ENCODE data around the gene DDX25. TPM values are rescaled to one million over a fixed set of nuclear protein-coding genes. Genes with fewer than 3 reads are reported as not detected.

DDX25 gene
- total RNA-seq, 2 experiments from 2014 or later, result 0.43 to 0.54 TPM

DNA sequence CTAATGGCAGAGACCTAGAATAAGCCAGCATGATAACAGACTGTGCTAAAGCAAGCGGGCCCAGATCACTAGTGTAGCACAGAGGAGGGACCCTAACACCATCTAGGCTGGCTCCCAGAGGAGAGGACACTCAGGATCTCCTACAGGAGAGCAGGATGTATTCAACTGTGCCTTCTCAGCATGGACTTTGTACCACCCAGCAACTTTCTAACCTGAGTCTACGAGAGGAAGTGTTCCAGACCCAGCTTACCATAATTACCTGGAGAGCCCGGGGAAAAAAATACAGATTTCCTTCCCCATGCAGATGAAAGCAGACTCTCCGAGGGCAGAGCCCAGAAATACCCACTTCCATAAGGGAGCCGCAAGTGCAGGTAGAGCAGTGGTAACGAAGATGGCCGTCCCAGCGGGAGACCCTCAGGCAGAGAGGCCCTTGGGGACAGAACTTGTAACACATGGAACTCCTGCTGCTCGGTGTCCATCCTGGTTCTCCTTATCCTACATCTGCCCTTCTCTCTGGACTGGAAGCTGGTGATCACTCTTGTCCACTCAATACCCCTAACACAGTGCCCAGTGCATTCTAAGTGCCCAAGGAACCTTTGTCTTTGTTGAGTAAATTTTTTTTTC is 20.2 kb downstream of the DDX25 start:
- Mint-ChIP-seq H3K9me3 (no peaks in the 10 kb centered on the region), H3K27me3 (peaks cover 11% of the 10 kb centered on the region), H3K4me3 (no peak overlapping the region), H3K4me1 (ENCODE audit: low read depth) (peaks cover 3% of the 10 kb centered on the region), H3K36me3 (ENCODE audit: low read depth) (no peaks in the 10 kb centered on the region), H3K27ac (no peak overlapping the region)
- DNase-seq (no peak), ATAC-seq (no peak)
- intact Hi-C loops (cut with micrococcal nuclease), result no loop called here
- TF ChIP-seq, protein P1, sequence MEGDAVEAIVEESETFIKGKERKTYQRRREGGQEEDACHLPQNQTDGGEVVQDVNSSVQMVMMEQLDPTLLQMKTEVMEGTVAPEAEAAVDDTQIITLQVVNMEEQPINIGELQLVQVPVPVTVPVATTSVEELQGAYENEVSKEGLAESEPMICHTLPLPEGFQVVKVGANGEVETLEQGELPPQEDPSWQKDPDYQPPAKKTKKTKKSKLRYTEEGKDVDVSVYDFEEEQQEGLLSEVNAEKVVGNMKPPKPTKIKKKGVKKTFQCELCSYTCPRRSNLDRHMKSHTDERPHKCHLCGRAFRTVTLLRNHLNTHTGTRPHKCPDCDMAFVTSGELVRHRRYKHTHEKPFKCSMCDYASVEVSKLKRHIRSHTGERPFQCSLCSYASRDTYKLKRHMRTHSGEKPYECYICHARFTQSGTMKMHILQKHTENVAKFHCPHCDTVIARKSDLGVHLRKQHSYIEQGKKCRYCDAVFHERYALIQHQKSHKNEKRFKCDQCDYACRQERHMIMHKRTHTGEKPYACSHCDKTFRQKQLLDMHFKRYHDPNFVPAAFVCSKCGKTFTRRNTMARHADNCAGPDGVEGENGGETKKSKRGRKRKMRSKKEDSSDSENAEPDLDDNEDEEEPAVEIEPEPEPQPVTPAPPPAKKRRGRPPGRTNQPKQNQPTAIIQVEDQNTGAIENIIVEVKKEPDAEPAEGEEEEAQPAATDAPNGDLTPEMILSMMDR (IDR thresholded peaks at IDR 0.05), result no peak
- ChIA-PET POLR2A (no interaction called here), CTCF (interaction anchor here (0.8 to 5.0 kb wide), 4 partner anchors 37 to 282 kb away, joined by 3 to 36 read pairs (median 4); partner anchors contain the start of gene HYLS1)

DNA sequence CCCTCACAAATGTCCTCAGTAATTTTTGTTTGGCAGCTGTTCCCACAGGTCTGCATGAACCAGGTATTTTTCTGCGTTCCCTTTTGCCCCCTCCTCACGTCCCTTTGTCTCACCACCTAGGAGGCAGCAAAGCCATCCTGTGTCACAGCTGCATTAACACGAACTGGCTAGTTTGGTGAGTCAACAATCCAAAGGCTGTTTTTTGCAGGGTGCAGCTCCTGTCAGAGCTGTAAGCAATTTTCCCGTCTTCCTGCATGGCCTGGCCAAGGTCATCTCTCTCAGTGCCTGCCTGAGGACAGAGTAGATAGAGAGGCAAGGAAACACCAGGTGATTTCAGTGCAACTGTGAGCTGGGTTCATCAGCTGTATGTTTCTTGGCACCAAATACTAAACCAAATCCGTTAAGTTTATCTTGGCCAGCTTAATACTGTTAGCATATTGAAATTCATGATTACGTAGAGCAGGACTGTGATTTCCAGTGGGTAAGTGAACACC is 21.0 kb downstream of the DDX25 start:
- peaks cover 14% of the 10 kb centered on the region for H3K27me3 Mint-ChIP-seq
- H3K4me1 Mint-ChIP-seq (ENCODE audit: low read depth), result peaks cover 3% of the 10 kb centered on the region
- POLR2A ChIA-PET, result no interaction called here
- CTCF ChIA-PET, result interaction anchor here (0.6 to 5.0 kb wide), 3 partner anchors 268 to 313 kb away, joined by 3 to 36 read pairs (median 3); no protein-coding TSS in a partner anchor
- H3K9me3 Mint-ChIP-seq, result no peaks in the 10 kb centered on the region
- ATAC-seq (no peak), DNase-seq (no peak)
- H3K4me3 Mint-ChIP-seq, result no peak overlapping the region
- no peak overlapping the region for H3K27ac Mint-ChIP-seq
- TF ChIP-seq, protein P1 (IDR thresholded peaks at IDR 0.05), result no peak
- intact Hi-C loops (cut with micrococcal nuclease), result no loop called here
- no peaks in the 10 kb centered on the region for H3K36me3 Mint-ChIP-seq (ENCODE audit: low read depth)

GRCh38 chr11:125925804-125926203 is 21.5 kb downstream of the DDX25 start:
- H3K27ac Mint-ChIP-seq, result no peak overlapping the region
- intact Hi-C loops (cut with micrococcal nuclease), result no loop called here
- no peaks in the 10 kb centered on the region for H3K36me3 Mint-ChIP-seq (ENCODE audit: low read depth)
- ChIA-PET CTCF (interaction anchor here (0.6 to 5.0 kb wide), 3 partner anchors 268 to 313 kb away, joined by 3 to 36 read pairs (median 3); no protein-coding TSS in a partner anchor), POLR2A (no interaction called here)
- TF ChIP-seq, protein P1 (IDR thresholded peaks at IDR 0.05), result no peak
- ATAC-seq, result no peak
- H3K4me1 Mint-ChIP-seq (ENCODE audit: low read depth), result peaks cover 3% of the 10 kb centered on the region
- H3K27me3 Mint-ChIP-seq, result peaks cover 11% of the 10 kb centered on the region
- no peaks in the 10 kb centered on the region for H3K9me3 Mint-ChIP-seq
- no peak for DNase-seq
- H3K4me3 Mint-ChIP-seq, result no peak overlapping the region

GRCh38 chr11:125926682-125927081 is 22.4 kb downstream of the DDX25 start:
- Mint-ChIP-seq H3K36me3 (ENCODE audit: low read depth) (no peaks in the 10 kb centered on the region), H3K27me3 (peaks cover 11% of the 10 kb centered on the region), H3K9me3 (no peaks in the 10 kb centered on the region), H3K27ac (no peak overlapping the region), H3K4me3 (no peak overlapping the region), H3K4me1 (ENCODE audit: low read depth) (peaks cover 3% of the 10 kb centered on the region)
- POLR2A ChIA-PET, result no interaction called here
- intact Hi-C loops (cut with micrococcal nuclease), result no loop called here
- TF ChIP-seq, protein P1 (IDR thresholded peaks at IDR 0.05), result no peak
- ATAC-seq, result no peak
- no peak for DNase-seq
- CTCF ChIA-PET, result interaction anchor here (1.1 kb wide), 1 partner anchor 267 kb away, joined by 3 read pairs; no protein-coding TSS in a partner anchor

- CTCF ChIA-PET, result interaction anchor here (1.3 kb wide), 1 partner anchor 12 kb away, joined by 4 read pairs; no protein-coding TSS in a partner anchor
- Mint-ChIP-seq H3K4me3 (no peak overlapping the region), H3K27ac (no peak overlapping the region), H3K27me3 (peaks cover 12% of the 10 kb centered on the region), H3K9me3 (no peaks in the 10 kb centered on the region), H3K36me3 (ENCODE audit: low read depth) (no peaks in the 10 kb centered on the region), H3K4me1 (ENCODE audit: low read depth) (peaks cover 9% of the 10 kb centered on the region)
- TF ChIP-seq, protein P1 (IDR thresholded peaks at IDR 0.05), result no peak
- intact Hi-C loops (cut with micrococcal nuclease), result no loop called here
- DNase-seq (no peak), ATAC-seq (no peak)
- POLR2A ChIA-PET, result no interaction called here
Measured at GRCh38 chr11:125929445-125930075, 25.3 kb downstream of the DDX25 start.
